ENCODE data around the gene SDF2L1. TPM values are rescaled to one million over a fixed set of nuclear protein-coding genes. Genes with fewer than 3 reads are reported as not detected.
A peak's percentile ranks its signal among the peaks of the same experiment; 100 is the strongest.

SDF2L1 gene
- total and polyA plus RNA-seq, 2 of the 13 experiments (the other 11 are each of a cell fraction or from before 2014, with no cell fraction given) = 18.0 to 57.4 TPM

- TF ChIP-seq AFF4 (CRISPR knock-in tag; IDR thresholded peaks at IDR 0.05) (no peak), CERS6 (CRISPR knock-in tag; IDR thresholded peaks at IDR 0.05) (no peak), ZNF577 (CRISPR knock-in tag; IDR thresholded peaks at IDR 0.05; ENCODE audit: borderline replicate concordance, low read depth) (no peak), ZFY (CRISPR knock-in tag; IDR thresholded peaks at IDR 0.05) (0 out of 2 replicates have a peak, but pooled peaks have one; percentile 24), TMF1 (CRISPR knock-in tag; IDR thresholded peaks at IDR 0.05; ENCODE audit: low read depth) (no peak), CBFB (CRISPR knock-in tag; IDR thresholded peaks at IDR 0.05) (no peak), DR1 (CRISPR knock-in tag; IDR thresholded peaks at IDR 0.05) (no peak), ZNF30 (CRISPR knock-in tag; IDR thresholded peaks at IDR 0.05) (no peak), MTA1 (CRISPR knock-in tag; IDR thresholded peaks at IDR 0.05; ENCODE audit: borderline replicate concordance) (no peak), CEBPG (CRISPR knock-in tag; IDR thresholded peaks at IDR 0.05) (no peak), ZNF350 (CRISPR knock-in tag; IDR thresholded peaks at IDR 0.05; ENCODE audit: borderline replicate concordance, low read depth) (no peak), ELF1 (CRISPR knock-in tag; IDR thresholded peaks at IDR 0.05) (peak; percentile 38; the same call in 1 of the 2 replicates), ZNF629 (CRISPR knock-in tag; conservative IDR thresholded peaks at IDR 0.05) (no peak), MTERF4 (CRISPR knock-in tag; IDR thresholded peaks at IDR 0.05) (no peak), ZNF570 (CRISPR knock-in tag; IDR thresholded peaks at IDR 0.05; ENCODE audit: borderline replicate concordance) (no peak), ZNF543 (CRISPR knock-in tag; IDR thresholded peaks at IDR 0.05) (no peak), ISL2 (CRISPR knock-in tag; IDR thresholded peaks at IDR 0.05) (0 out of 2 replicates have a peak, but pooled peaks have one; percentile 22), ERF (CRISPR knock-in tag; IDR thresholded peaks at IDR 0.05) (no peak), MEIS1 (CRISPR knock-in tag; IDR thresholded peaks at IDR 0.05; ENCODE audit: borderline replicate concordance) (no peak), NR2F2 (IDR thresholded peaks at IDR 0.05; ENCODE audit: borderline replicate concordance, low read depth) (no peak), TFDP2 (CRISPR knock-in tag; IDR thresholded peaks at IDR 0.05) (no peak), PBX3 (CRISPR knock-in tag; IDR thresholded peaks at IDR 0.05; ENCODE audit: borderline replicate concordance) (no peak)
Measured at GRCh38 chr22:21646608-21647590, 4.8 kb downstream of the SDF2L1 start (continued).
